Measurements from ENCODE around the gene DYSF. TPM values are rescaled to one million over a fixed set of nuclear protein-coding genes. Genes with fewer than 3 reads are reported as not detected.

DYSF gene
- total RNA-seq, 1 experiment from 2014 or later: 5.5 TPM

- Histone ChIP-seq H3K9me3 (ENCODE audit: control insufficient read depth, low read depth, low read length) (no peaks in the 10 kb centered on the region), H3K27me3 (ENCODE audit: insufficient read depth, low read length) (no peaks in the 10 kb centered on the region), H3K18ac (ENCODE audit: insufficient read length, low read depth, low read length) (no peak overlapping the region), H2BK120ac (ENCODE audit: low read depth, low read length, poor library complexity, severe bottlenecking) (no peak overlapping the region), H4K8ac (replicated peaks; ENCODE audit: insufficient read length, low read depth, low read length) (no peak overlapping the region), H2BK5ac (ENCODE audit: insufficient read length, low read length) (no peak overlapping the region), H2AK5ac (ENCODE audit: insufficient read length, low read length) (no peak overlapping the region), H2BK20ac (ENCODE audit: low read depth, low read length, poor library complexity, severe bottlenecking) (no peak overlapping the region), H2AFZ (ENCODE audit: low read length) (no peak overlapping the region), H4K5ac (ENCODE audit: insufficient read length, low read depth, low read length) (no peak overlapping the region), H3K4me2 (ENCODE audit: insufficient read depth, insufficient read length, low read length) (no peak overlapping the region), H4K20me1 (ENCODE audit: control insufficient read depth, insufficient read depth, insufficient read length) (no peaks in the 10 kb centered on the region), H2BK12ac (ENCODE audit: insufficient read length, low read depth, low read length) (no peak overlapping the region), H4K91ac (ENCODE audit: insufficient read length, low read depth, low read length) (no peak overlapping the region), H3K27ac (ENCODE audit: insufficient read length, low read depth, low read length) (no peak overlapping the region), H3T11ph (ENCODE audit: low read length) (no peak overlapping the region), H3K14ac (ENCODE audit: insufficient read depth, low read length) (no peak overlapping the region; the same call in 1 of the 2 replicates), H3K4me1 (ENCODE audit: insufficient read depth, low read length) (peaks cover 8% of the 10 kb centered on the region; the same call in 1 of the 2 replicates), H3K23ac (ENCODE audit: insufficient read length, low read depth, low read length) (no peak overlapping the region), H3K9ac (ENCODE audit: extremely low read depth, insufficient read length, low read length) (no peak overlapping the region), H3K79me1 (ENCODE audit: insufficient read depth, low read depth, low read length, poor library complexity, severe bottlenecking) (no peaks in the 10 kb centered on the region), H2BK15ac (ENCODE audit: low read depth, low read length) (no peak overlapping the region), H3K4ac (ENCODE audit: low read depth, low read length) (no peak overlapping the region), H3K79me2 (ENCODE audit: insufficient read depth, low read length) (no peaks in the 10 kb centered on the region), H3K56ac (ENCODE audit: insufficient read length, low read depth, low read length) (no peak overlapping the region), H3K23me2 (ENCODE audit: insufficient read length, low read depth, low read length, poor library complexity, severe bottlenecking) (no peaks in the 10 kb centered on the region)
- H3K36me3 Mint-ChIP-seq (ENCODE audit: insufficient read depth in 1 of 3, low read depth in 3 of 3): peaks cover 0 to 2% (median 0%) of the 10 kb centered on the region in 3 experiments; a peak in 1 of 7 replicates
- peak; percentile 10 for DNase-seq
- peaks cover 7% of the 10 kb centered on the region for H3K27me3 Mint-ChIP-seq (ENCODE audit: low read depth)
- peaks cover 26 to 29% of the 10 kb centered on the region in 2 experiments for H3K4me1 Mint-ChIP-seq
- no peak overlapping the region for H3K27ac Mint-ChIP-seq
- no peak for TF ChIP-seq CTCF (conservative IDR thresholded peaks at IDR 0.05)
- WGBS (ENCODE audit: extremely low coverage, insufficient read length, low lambda C conversion rate): no CpG with 5 or more reads among the region's 5 CpGs
- no peak overlapping the region for H3K4me3 Mint-ChIP-seq
- H3K9me3 Mint-ChIP-seq: no peaks in the 10 kb centered on the region; a peak in 1 of 5 replicates
These were observed 149.2 kb downstream of the DYSF start for GRCh38 chr2:71602581-71602980.

Data from H9 (cell line).